ENCODE measurements around the gene CBFA2T3.

The CBFA2T3 gene

GRCh38 chr16:88886845-88887521, 90.0 kb downstream of the CBFA2T3 start:
- no peak overlapping the region for H3K4me3 ChIP-seq (ENCODE audit: low read depth, low read length)
- TF ChIP-seq CTCF (IDR thresholded peaks at IDR 0.05; ENCODE audit: low read depth, low read length, missing control alignments) = no peak
- no peak for DNase-seq (ENCODE audit: low read depth)
- in situ Hi-C loops (cut with HindIII; ENCODE audit: low sequenced_read_pairs) = no loop called here

- DNase-seq (ENCODE audit: low read depth) = no peak
- in situ Hi-C loops (cut with HindIII; ENCODE audit: low sequenced_read_pairs) = no loop called here
- TF ChIP-seq CTCF (IDR thresholded peaks at IDR 0.05; ENCODE audit: low read depth, low read length, missing control alignments) = no peak
- no peak overlapping the region for H3K4me3 ChIP-seq (ENCODE audit: low read depth, low read length)
Measured at GRCh38 chr16:88886420-88886844, 90.6 kb downstream of the CBFA2T3 start.

- in situ Hi-C loops (cut with HindIII; ENCODE audit: low sequenced_read_pairs) = no loop called here
Measured at GRCh38 chr16:88885693-88886280, 91.2 kb downstream of the CBFA2T3 start.

GRCh38 chr16:88884569-88885271, 92.3 kb downstream of the CBFA2T3 start:
- DNase-seq (ENCODE audit: low read depth) = no peak
- H3K4me3 ChIP-seq (ENCODE audit: low read depth, low read length) = no peak overlapping the region
- in situ Hi-C loops (cut with HindIII; ENCODE audit: low sequenced_read_pairs) = no loop called here
- TF ChIP-seq CTCF (IDR thresholded peaks at IDR 0.05; ENCODE audit: low read depth, low read length, missing control alignments) = no peak

More at GRCh38 chr16:88885693-88886280, 91.2 kb downstream of the CBFA2T3 start:
- TF ChIP-seq CTCF (IDR thresholded peaks at IDR 0.05; ENCODE audit: low read depth, low read length, missing control alignments) = no peak
- DNase-seq (ENCODE audit: low read depth) = no peak
- H3K4me3 ChIP-seq (ENCODE audit: low read depth, low read length) = no peak overlapping the region

- no peak for TF ChIP-seq CTCF (IDR thresholded peaks at IDR 0.05; ENCODE audit: low read depth, low read length, missing control alignments)
- no peak for DNase-seq (ENCODE audit: low read depth)
- in situ Hi-C loops (cut with HindIII; ENCODE audit: low sequenced_read_pairs) = no loop called here
- no peak overlapping the region for H3K4me3 ChIP-seq (ENCODE audit: low read depth, low read length)
Measured at GRCh38 chr16:88883946-88884345, 93.1 kb downstream of the CBFA2T3 start.

GRCh38 chr16:88883117-88883895, 93.7 kb downstream of the CBFA2T3 start:
- TF ChIP-seq CTCF (IDR thresholded peaks at IDR 0.05; ENCODE audit: low read depth, low read length, missing control alignments) = no peak
- DNase-seq (ENCODE audit: low read depth) = no peak
- in situ Hi-C loops (cut with HindIII; ENCODE audit: low sequenced_read_pairs) = no loop called here
- no peak overlapping the region for H3K4me3 ChIP-seq (ENCODE audit: low read depth, low read length)
